ENCODE measurements around the gene RPL7A.

The RPL7A gene

DNA sequence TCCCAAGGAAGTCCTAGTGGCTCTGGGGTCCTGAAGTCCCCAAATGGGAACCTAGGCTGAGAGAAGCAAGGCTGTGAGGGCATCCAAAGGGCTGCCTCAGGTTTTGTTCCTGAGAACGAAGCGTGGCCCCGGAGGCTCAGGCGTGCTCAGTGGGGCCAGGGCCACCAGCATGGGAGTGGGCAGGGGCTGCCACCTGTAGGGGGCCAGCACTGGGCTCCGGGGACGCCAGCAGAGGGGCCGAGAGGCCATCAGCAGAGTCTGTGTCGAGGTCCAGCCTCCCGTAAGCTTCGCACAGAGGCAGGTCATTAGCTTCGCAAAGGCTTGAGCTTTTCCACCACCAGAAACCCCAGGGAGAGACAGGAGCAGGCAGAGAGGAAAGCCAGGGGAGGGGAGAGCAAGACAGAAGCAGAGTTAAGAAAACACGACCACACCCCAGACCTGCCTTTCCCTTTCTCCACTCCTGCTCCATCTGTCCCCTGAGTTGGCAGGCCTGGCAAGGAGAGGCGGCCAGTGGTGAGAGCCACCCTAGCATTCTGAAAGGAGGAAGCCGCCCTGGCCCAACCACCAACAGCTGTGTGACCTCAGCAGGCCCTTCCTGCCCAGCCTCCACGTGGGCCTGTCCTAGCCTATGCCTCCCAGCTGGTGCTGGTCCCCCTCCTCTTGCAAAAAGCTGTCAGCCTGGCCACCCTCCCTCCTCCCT, 6.5 kb upstream of the RPL7A start:
- H3K4me3 ChIP-seq (ENCODE audit: low read depth, low read length), result no peak overlapping the region
- DNase-seq (ENCODE audit: low read depth), result no peak
- TF ChIP-seq, protein P1, sequence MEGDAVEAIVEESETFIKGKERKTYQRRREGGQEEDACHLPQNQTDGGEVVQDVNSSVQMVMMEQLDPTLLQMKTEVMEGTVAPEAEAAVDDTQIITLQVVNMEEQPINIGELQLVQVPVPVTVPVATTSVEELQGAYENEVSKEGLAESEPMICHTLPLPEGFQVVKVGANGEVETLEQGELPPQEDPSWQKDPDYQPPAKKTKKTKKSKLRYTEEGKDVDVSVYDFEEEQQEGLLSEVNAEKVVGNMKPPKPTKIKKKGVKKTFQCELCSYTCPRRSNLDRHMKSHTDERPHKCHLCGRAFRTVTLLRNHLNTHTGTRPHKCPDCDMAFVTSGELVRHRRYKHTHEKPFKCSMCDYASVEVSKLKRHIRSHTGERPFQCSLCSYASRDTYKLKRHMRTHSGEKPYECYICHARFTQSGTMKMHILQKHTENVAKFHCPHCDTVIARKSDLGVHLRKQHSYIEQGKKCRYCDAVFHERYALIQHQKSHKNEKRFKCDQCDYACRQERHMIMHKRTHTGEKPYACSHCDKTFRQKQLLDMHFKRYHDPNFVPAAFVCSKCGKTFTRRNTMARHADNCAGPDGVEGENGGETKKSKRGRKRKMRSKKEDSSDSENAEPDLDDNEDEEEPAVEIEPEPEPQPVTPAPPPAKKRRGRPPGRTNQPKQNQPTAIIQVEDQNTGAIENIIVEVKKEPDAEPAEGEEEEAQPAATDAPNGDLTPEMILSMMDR (IDR thresholded peaks at IDR 0.05; ENCODE audit: low read depth, low read length, missing control alignments), result no peak
- in situ Hi-C loops (cut with HindIII; ENCODE audit: low sequenced_read_pairs), result no loop called here

GRCh38 chr9:133342069-133342406, 6.0 kb upstream of the RPL7A start:
- H3K4me3 ChIP-seq (ENCODE audit: low read depth, low read length), result no peak overlapping the region
- no peak for DNase-seq (ENCODE audit: low read depth)
- in situ Hi-C loops (cut with HindIII; ENCODE audit: low sequenced_read_pairs), result no loop called here
- TF ChIP-seq, protein P1 (IDR thresholded peaks at IDR 0.05; ENCODE audit: low read depth, low read length, missing control alignments), result peak; percentile 32

DNA sequence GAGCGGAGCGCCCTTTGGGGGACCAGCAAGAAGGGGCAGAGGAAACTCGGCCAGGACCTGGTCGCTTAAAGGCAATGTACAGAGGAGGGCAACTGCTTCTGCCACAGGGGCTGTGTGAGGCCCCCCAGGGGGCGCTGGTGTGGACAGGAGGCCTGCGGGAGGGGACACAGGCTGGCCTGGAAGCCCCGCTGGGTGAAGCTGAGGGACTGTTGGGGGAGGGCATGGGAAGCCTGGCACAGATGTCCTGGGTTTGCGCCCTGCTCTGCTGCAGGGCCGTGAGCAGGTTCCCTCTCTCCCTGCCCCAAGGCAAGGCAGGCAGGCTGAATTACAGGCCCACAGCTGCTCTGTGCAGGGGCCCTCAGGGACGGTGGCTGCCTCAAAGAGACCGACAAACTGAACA, 5.4 kb upstream of the RPL7A start:
- in situ Hi-C loops (cut with HindIII; ENCODE audit: low sequenced_read_pairs), result no loop called here
- TF ChIP-seq, protein P1 (IDR thresholded peaks at IDR 0.05; ENCODE audit: low read depth, low read length, missing control alignments), result no peak
- no peak overlapping the region for H3K4me3 ChIP-seq (ENCODE audit: low read depth, low read length)
- no peak for DNase-seq (ENCODE audit: low read depth)

DNA sequence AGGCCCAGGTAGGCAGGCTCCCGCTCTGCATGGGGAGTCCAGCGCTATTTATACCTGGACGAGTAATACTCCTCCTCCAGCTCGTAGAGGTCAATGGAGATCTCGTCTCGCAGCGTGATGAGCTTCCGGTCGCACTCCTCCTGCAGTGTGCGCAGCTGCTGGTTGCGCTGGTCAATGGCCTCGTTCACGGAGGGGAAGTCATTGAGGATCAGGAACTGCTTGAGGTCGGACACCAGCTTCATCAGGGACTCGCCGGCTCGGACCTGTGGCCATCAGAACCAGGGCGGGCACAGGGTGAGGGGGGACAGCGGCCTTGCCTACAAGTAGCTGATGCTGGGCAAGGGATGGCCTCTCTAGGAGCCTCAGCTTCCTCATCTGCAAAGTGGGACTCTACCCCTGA, 3.9 kb upstream of the RPL7A start:
- no peak for DNase-seq (ENCODE audit: low read depth)
- no peak overlapping the region for H3K4me3 ChIP-seq (ENCODE audit: low read depth, low read length)
- TF ChIP-seq, protein P1 (IDR thresholded peaks at IDR 0.05; ENCODE audit: low read depth, low read length, missing control alignments), result no peak
- in situ Hi-C loops (cut with HindIII; ENCODE audit: low sequenced_read_pairs), result no loop called here

GRCh38 chr9:133344979-133345378, 3.0 kb upstream of the RPL7A start:
- H3K4me3 ChIP-seq (ENCODE audit: low read depth, low read length), result no peak overlapping the region
- DNase-seq (ENCODE audit: low read depth), result no peak
- TF ChIP-seq, protein P1 (IDR thresholded peaks at IDR 0.05; ENCODE audit: low read depth, low read length, missing control alignments), result no peak
- in situ Hi-C loops (cut with HindIII; ENCODE audit: low sequenced_read_pairs), result no loop called here

- DNase-seq (ENCODE audit: low read depth), result no peak
- no peak overlapping the region for H3K4me3 ChIP-seq (ENCODE audit: low read depth, low read length)
- in situ Hi-C loops (cut with HindIII; ENCODE audit: low sequenced_read_pairs), result no loop called here
- TF ChIP-seq, protein P1 (IDR thresholded peaks at IDR 0.05; ENCODE audit: low read depth, low read length, missing control alignments), result no peak
Observed at GRCh38 chr9:133345596-133345995, 2.4 kb upstream of the RPL7A start.
